ENCODE measurements around the gene PUM2. TPM values are rescaled to one million over a fixed set of nuclear protein-coding genes. Genes with fewer than 3 reads are reported as not detected.

The PUM2 gene
- total and polyA plus RNA-seq, 9 donors, result 40.5 to 69.6 (median 55.2) TPM

- Histone ChIP-seq H3K27ac (ENCODE audit: low read length) (peak overlapping the region; percentile 87), H3K27me3 (ENCODE audit: control insufficient read depth, insufficient read depth, low read length) (no peaks in the 10 kb centered on the region), H3K4me3 (ENCODE audit: low read length) (peak overlapping the region; percentile 76), H3K4me1 (ENCODE audit: control insufficient read depth, insufficient read depth, low read length) (peaks cover 25% of the 10 kb centered on the region), H3K36me3 (ENCODE audit: control insufficient read depth, insufficient read depth, low read length) (peaks cover 8% of the 10 kb centered on the region), H3K9me3 (replicated peaks; ENCODE audit: control insufficient read depth, low read depth, low read length) (no peaks in the 10 kb centered on the region)
- peak; percentile 11 for DNase-seq
- 0% methylated on average over 2 of the region's 5 CpGs for WGBS (ENCODE audit: insufficient coverage)
Observed at GRCh38 chr2:20349513-20349921, 1.1 kb downstream of the PUM2 start.

GRCh38 chr2:20348542-20348941 lies 2.1 kb downstream of the PUM2 start:
- Histone ChIP-seq H3K4me3 (ENCODE audit: low read length) (peak overlapping the region; percentile 3), H3K4me1 (ENCODE audit: control insufficient read depth, insufficient read depth, low read length) (peaks cover 25% of the 10 kb centered on the region), H3K36me3 (ENCODE audit: control insufficient read depth, insufficient read depth, low read length) (peaks cover 8% of the 10 kb centered on the region), H3K27ac (ENCODE audit: low read length) (no peak overlapping the region), H3K27me3 (ENCODE audit: control insufficient read depth, insufficient read depth, low read length) (no peaks in the 10 kb centered on the region), H3K9me3 (replicated peaks; ENCODE audit: control insufficient read depth, low read depth, low read length) (no peaks in the 10 kb centered on the region)
- no peak for DNase-seq
- WGBS (ENCODE audit: insufficient coverage), result 89% methylated on average over 7 of the region's 17 CpGs

- H3K4me1 ChIP-seq (ENCODE audit: control insufficient read depth, insufficient read depth, low read length), result peaks cover 20% of the 10 kb centered on the region
Observed at GRCh38 chr2:20346565-20347381, 3.9 kb downstream of the PUM2 start.

GRCh38 chr2:20343128-20343527 lies 7.5 kb downstream of the PUM2 start:
- WGBS (ENCODE audit: insufficient coverage), result no CpG with 5 or more reads among the region's 2 CpGs
- Histone ChIP-seq H3K27ac (ENCODE audit: low read length) (no peak overlapping the region), H3K27me3 (ENCODE audit: control insufficient read depth, insufficient read depth, low read length) (no peaks in the 10 kb centered on the region), H3K9me3 (replicated peaks; ENCODE audit: control insufficient read depth, low read depth, low read length) (no peaks in the 10 kb centered on the region), H3K4me3 (ENCODE audit: low read length) (no peak overlapping the region), H3K36me3 (ENCODE audit: control insufficient read depth, insufficient read depth, low read length) (peaks cover 4% of the 10 kb centered on the region), H3K4me1 (ENCODE audit: control insufficient read depth, insufficient read depth, low read length) (peaks cover 8% of the 10 kb centered on the region)
- no peak for DNase-seq

More at GRCh38 chr2:20346565-20347381, 3.9 kb downstream of the PUM2 start:
- H3K27me3 ChIP-seq (ENCODE audit: control insufficient read depth, insufficient read depth, low read length), result no peaks in the 10 kb centered on the region
- H3K9me3 ChIP-seq (replicated peaks; ENCODE audit: control insufficient read depth, low read depth, low read length), result no peaks in the 10 kb centered on the region
- DNase-seq, result no peak
- no peak overlapping the region for H3K4me3 ChIP-seq (ENCODE audit: low read length)
- H3K27ac ChIP-seq (ENCODE audit: low read length), result no peak overlapping the region
- H3K36me3 ChIP-seq (ENCODE audit: control insufficient read depth, insufficient read depth, low read length), result peaks cover 8% of the 10 kb centered on the region
- WGBS (ENCODE audit: insufficient coverage), result 80% methylated on average over 1 of the region's 5 CpGs

- no peaks in the 10 kb centered on the region for H3K27me3 ChIP-seq (ENCODE audit: control insufficient read depth, insufficient read depth, low read length)
- H3K4me3 ChIP-seq (ENCODE audit: low read length), result no peak overlapping the region
- H3K9me3 ChIP-seq (replicated peaks; ENCODE audit: control insufficient read depth, low read depth, low read length), result no peaks in the 10 kb centered on the region
- H3K4me1 ChIP-seq (ENCODE audit: control insufficient read depth, insufficient read depth, low read length), result no peaks in the 10 kb centered on the region
- no CpG with 5 or more reads among the region's 1 CpG for WGBS (ENCODE audit: insufficient coverage)
- no peak for DNase-seq
- no peak overlapping the region for H3K27ac ChIP-seq (ENCODE audit: low read length)
- no peaks in the 10 kb centered on the region for H3K36me3 ChIP-seq (ENCODE audit: control insufficient read depth, insufficient read depth, low read length)
Observed at GRCh38 chr2:20339012-20339411, 11.6 kb downstream of the PUM2 start.

- no peak for DNase-seq
- no peaks in the 10 kb centered on the region for H3K4me1 ChIP-seq (ENCODE audit: control insufficient read depth, insufficient read depth, low read length)
- 40% methylated on average over 1 of the region's 5 CpGs for WGBS (ENCODE audit: insufficient coverage)
Observed at GRCh38 chr2:20334605-20335203, 15.9 kb downstream of the PUM2 start.

GRCh38 chr2:20333738-20334137 lies 16.9 kb downstream of the PUM2 start:
- WGBS (ENCODE audit: insufficient coverage), result 85% methylated on average over 2 of the region's 4 CpGs
- DNase-seq, result no peak
- H3K4me1 ChIP-seq (ENCODE audit: control insufficient read depth, insufficient read depth, low read length), result no peaks in the 10 kb centered on the region
- no peak overlapping the region for H3K4me3 ChIP-seq (ENCODE audit: low read length)
- H3K9me3 ChIP-seq (replicated peaks; ENCODE audit: control insufficient read depth, low read depth, low read length), result peaks cover 11% of the 10 kb centered on the region
- H3K27me3 ChIP-seq (ENCODE audit: control insufficient read depth, insufficient read depth, low read length), result no peaks in the 10 kb centered on the region
- peaks cover 6% of the 10 kb centered on the region for H3K36me3 ChIP-seq (ENCODE audit: control insufficient read depth, insufficient read depth, low read length)
- H3K27ac ChIP-seq (ENCODE audit: low read length), result no peak overlapping the region

More at GRCh38 chr2:20334605-20335203, 15.9 kb downstream of the PUM2 start:
- Histone ChIP-seq H3K4me3 (ENCODE audit: low read length) (no peak overlapping the region), H3K27me3 (ENCODE audit: control insufficient read depth, insufficient read depth, low read length) (no peaks in the 10 kb centered on the region), H3K27ac (ENCODE audit: low read length) (no peak overlapping the region), H3K36me3 (ENCODE audit: control insufficient read depth, insufficient read depth, low read length) (peaks cover 3% of the 10 kb centered on the region), H3K9me3 (replicated peaks; ENCODE audit: control insufficient read depth, low read depth, low read length) (peaks cover 4% of the 10 kb centered on the region)

GRCh38 chr2:20330192-20330591 lies 20.5 kb downstream of the PUM2 start:
- H3K4me3 ChIP-seq (ENCODE audit: low read length), result no peak overlapping the region
- H3K36me3 ChIP-seq (ENCODE audit: control insufficient read depth, insufficient read depth, low read length), result peaks cover 13% of the 10 kb centered on the region
- 67% methylated on average over 1 of the region's 3 CpGs for WGBS (ENCODE audit: insufficient coverage)
- H3K4me1 ChIP-seq (ENCODE audit: control insufficient read depth, insufficient read depth, low read length), result no peaks in the 10 kb centered on the region
- no peaks in the 10 kb centered on the region for H3K27me3 ChIP-seq (ENCODE audit: control insufficient read depth, insufficient read depth, low read length)
- H3K9me3 ChIP-seq (replicated peaks; ENCODE audit: control insufficient read depth, low read depth, low read length), result peaks cover 11% of the 10 kb centered on the region
- no peak overlapping the region for H3K27ac ChIP-seq (ENCODE audit: low read length)
- no peak for DNase-seq

GRCh38 chr2:20327370-20327769 lies 23.3 kb downstream of the PUM2 start:
- H3K9me3 ChIP-seq (replicated peaks; ENCODE audit: control insufficient read depth, low read depth, low read length), result peaks cover 11% of the 10 kb centered on the region
- no peak for DNase-seq
- no peak overlapping the region for H3K4me3 ChIP-seq (ENCODE audit: low read length)
- 60% methylated on average over 1 of the region's 1 CpG for WGBS (ENCODE audit: insufficient coverage)
- no peaks in the 10 kb centered on the region for H3K4me1 ChIP-seq (ENCODE audit: control insufficient read depth, insufficient read depth, low read length)
- no peak overlapping the region for H3K27ac ChIP-seq (ENCODE audit: low read length)
- no peaks in the 10 kb centered on the region for H3K27me3 ChIP-seq (ENCODE audit: control insufficient read depth, insufficient read depth, low read length)
- H3K36me3 ChIP-seq (ENCODE audit: control insufficient read depth, insufficient read depth, low read length), result peaks cover 19% of the 10 kb centered on the region

GRCh38 chr2:20326163-20326780 lies 24.4 kb downstream of the PUM2 start:
- peak; percentile 59 for DNase-seq
- no peaks in the 10 kb centered on the region for H3K27me3 ChIP-seq (ENCODE audit: control insufficient read depth, insufficient read depth, low read length)
- no CpG with 5 or more reads among the region's 4 CpGs for WGBS (ENCODE audit: insufficient coverage)
- no peak overlapping the region for H3K27ac ChIP-seq (ENCODE audit: low read length)
- H3K4me3 ChIP-seq (ENCODE audit: low read length), result no peak overlapping the region
- peaks cover 22% of the 10 kb centered on the region for H3K36me3 ChIP-seq (ENCODE audit: control insufficient read depth, insufficient read depth, low read length)
- no peaks in the 10 kb centered on the region for H3K4me1 ChIP-seq (ENCODE audit: control insufficient read depth, insufficient read depth, low read length)
- H3K9me3 ChIP-seq (replicated peaks; ENCODE audit: control insufficient read depth, low read depth, low read length), result peaks cover 11% of the 10 kb centered on the region
